A549 (cell line): Measurements from ENCODE around the gene IL20RB.

Experiments used
- CEBPB ChIP-seq, 2 experiments: fragments of >200 bp in 1 of 2; sonication (Bioruptor Twin) in 1 of 2; formaldehyde crosslinking in 1 of 2; IDR thresholded peaks; 2 replicates each; pipeline ENCODE4 v1.6.1; 2012 to 2016
- CHD2 ChIP-seq: fragments of 150-350 bp; IDR thresholded peaks from 2 replicates; pipeline ENCODE4 v1.6.1; 2014; ENCODE audit warnings: low read length; ENCODE audit not compliant: partially characterized antibody
- EHMT2 ChIP-seq: fragments of 200-600 bp; sonication (generic); IDR thresholded peaks from 2 replicates; pipeline ENCODE4 v1.6.1; 2016; ENCODE audit warnings: antibody characterized with exemption, low read depth, mild to moderate bottlenecking, moderate library complexity
- JUN ChIP-seq, 2 experiments: fragments of >200 bp; sonication (Bioruptor Twin); formaldehyde crosslinking; IDR thresholded peaks; 2 replicates in 1 of 2; 3 replicates in 1 of 2; pipeline ENCODE4 v1.6.1; 2016 to 2017
- MYC ChIP-seq: IDR thresholded peaks from 2 replicates; pipeline ENCODE4 v1.6.1; 2012; ENCODE audit warnings: mild to moderate bottlenecking, inconsistent platforms, low read length, improper control_type of control experiment, borderline replicate concordance
- POLR2A ChIP-seq: IDR thresholded peaks from 2 replicates; pipeline ENCODE4 v1.6.1; 2012; ENCODE audit warnings: mild to moderate bottlenecking, low read length
- RCOR1 ChIP-seq: fragments of 150-350 bp; IDR thresholded peaks from 2 replicates; pipeline ENCODE4 v1.6.1; 2014; ENCODE audit warnings: antibody characterized with exemption, low read length, low read depth
- RFX5 ChIP-seq: fragments of 450-650 bp; IDR thresholded peaks from 2 replicates; pipeline ENCODE4 v1.7.1; 2014; ENCODE audit warnings: antibody characterized with exemption, mild to moderate bottlenecking, moderate library complexity
- SMC3 ChIP-seq: fragments of >200 bp; sonication (Bioruptor Twin); formaldehyde crosslinking; IDR thresholded peaks from 3 replicates; pipeline ENCODE4 v1.6.1; 2018; ENCODE audit warnings: inconsistent platforms
- TF ChIP-seq, protein P1 (sequence below): IDR thresholded peaks from 2 replicates; pipeline ENCODE4 v1.6.1; 2012
- TF ChIP-seq, protein P2 (sequence below): fragments of >200 bp; sonication (Bioruptor Twin); formaldehyde crosslinking; IDR thresholded peaks from 3 replicates; pipeline ENCODE4 v1.5.1; 2016

DNA sequence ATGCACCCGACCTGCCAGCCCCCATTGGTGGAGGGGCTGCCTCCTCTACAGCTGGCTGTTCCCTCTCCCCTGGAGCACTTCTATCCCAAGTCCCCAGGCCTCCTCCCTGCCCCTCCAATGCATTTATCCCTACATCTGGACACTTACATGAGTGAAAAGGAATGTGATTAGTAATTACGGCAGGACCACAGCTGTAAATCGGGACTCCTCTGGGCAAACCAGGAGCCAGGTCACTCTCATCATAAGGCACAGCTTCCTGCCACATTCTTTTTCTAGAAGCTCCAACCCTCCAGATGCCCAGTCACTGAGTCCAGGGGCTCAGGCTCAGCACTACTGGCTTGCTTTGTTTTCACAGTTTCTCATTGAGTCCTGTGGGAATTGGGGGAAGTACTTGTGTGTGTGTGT is 54.3 kb downstream of the IL20RB start:
- TF ChIP-seq CEBPB (IDR thresholded peaks at IDR 0.05) (no peak), CHD2 (no peak), MYC (no peak), SMC3 (no peak), RCOR1 (no peak), POLR2A (no peak), EHMT2 (no peak), JUN (IDR thresholded peaks at IDR 0.05) (no peak), RFX5 (no peak)
- TF ChIP-seq, protein P1, sequence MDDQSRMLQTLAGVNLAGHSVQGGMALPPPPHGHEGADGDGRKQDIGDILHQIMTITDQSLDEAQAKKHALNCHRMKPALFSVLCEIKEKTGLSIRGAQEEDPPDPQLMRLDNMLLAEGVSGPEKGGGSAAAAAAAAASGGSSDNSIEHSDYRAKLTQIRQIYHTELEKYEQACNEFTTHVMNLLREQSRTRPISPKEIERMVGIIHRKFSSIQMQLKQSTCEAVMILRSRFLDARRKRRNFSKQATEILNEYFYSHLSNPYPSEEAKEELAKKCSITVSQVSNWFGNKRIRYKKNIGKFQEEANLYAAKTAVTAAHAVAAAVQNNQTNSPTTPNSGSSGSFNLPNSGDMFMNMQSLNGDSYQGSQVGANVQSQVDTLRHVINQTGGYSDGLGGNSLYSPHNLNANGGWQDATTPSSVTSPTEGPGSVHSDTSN, result no peak
- TF ChIP-seq, protein P2, sequence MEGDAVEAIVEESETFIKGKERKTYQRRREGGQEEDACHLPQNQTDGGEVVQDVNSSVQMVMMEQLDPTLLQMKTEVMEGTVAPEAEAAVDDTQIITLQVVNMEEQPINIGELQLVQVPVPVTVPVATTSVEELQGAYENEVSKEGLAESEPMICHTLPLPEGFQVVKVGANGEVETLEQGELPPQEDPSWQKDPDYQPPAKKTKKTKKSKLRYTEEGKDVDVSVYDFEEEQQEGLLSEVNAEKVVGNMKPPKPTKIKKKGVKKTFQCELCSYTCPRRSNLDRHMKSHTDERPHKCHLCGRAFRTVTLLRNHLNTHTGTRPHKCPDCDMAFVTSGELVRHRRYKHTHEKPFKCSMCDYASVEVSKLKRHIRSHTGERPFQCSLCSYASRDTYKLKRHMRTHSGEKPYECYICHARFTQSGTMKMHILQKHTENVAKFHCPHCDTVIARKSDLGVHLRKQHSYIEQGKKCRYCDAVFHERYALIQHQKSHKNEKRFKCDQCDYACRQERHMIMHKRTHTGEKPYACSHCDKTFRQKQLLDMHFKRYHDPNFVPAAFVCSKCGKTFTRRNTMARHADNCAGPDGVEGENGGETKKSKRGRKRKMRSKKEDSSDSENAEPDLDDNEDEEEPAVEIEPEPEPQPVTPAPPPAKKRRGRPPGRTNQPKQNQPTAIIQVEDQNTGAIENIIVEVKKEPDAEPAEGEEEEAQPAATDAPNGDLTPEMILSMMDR, result no peak
